ENCODE measurements around the gene PRKCZ.

- TF ChIP-seq CTCF (conservative IDR thresholded peaks at IDR 0.05; ENCODE audit: low read depth in 2 of 2) (no peak), POLR2AphosphoS5 (IDR thresholded peaks at IDR 0.05; ENCODE audit: low read depth) (0 out of 2 replicates have a peak, but pooled peaks have one; percentile 15)
Observed at GRCh38 chr1:2193514-2194281, 143.5 kb downstream of the PRKCZ start.
